ENCODE measurements around the gene SLC24A3.

Gene SLC24A3

GRCh38 chr20:19250346-19250745, 37.9 kb downstream of the SLC24A3 start:
- H3K27ac ChIP-seq (ENCODE audit: low read depth, low read length) = no peak overlapping the region
- H3K9ac ChIP-seq (ENCODE audit: low read length) = no peak overlapping the region
- H3K4me3 ChIP-seq (ENCODE audit: low read length) = no peak overlapping the region
- peaks cover 2% of the 10 kb centered on the region for H3K4me1 ChIP-seq (ENCODE audit: control insufficient read depth, insufficient read depth, low read length)
- no peaks in the 10 kb centered on the region for H3K27me3 ChIP-seq (ENCODE audit: control insufficient read depth, insufficient read depth, low read length)
- no peaks in the 10 kb centered on the region for H3K36me3 ChIP-seq (ENCODE audit: control insufficient read depth, insufficient read depth, low read length)

GRCh38 chr20:19251506-19251905, 39.1 kb downstream of the SLC24A3 start:
- Histone ChIP-seq H3K9ac (ENCODE audit: low read length) (no peak overlapping the region), H3K27me3 (ENCODE audit: control insufficient read depth, insufficient read depth, low read length) (no peaks in the 10 kb centered on the region), H3K4me3 (ENCODE audit: low read length) (no peak overlapping the region), H3K4me1 (ENCODE audit: control insufficient read depth, insufficient read depth, low read length) (peaks cover 2% of the 10 kb centered on the region), H3K36me3 (ENCODE audit: control insufficient read depth, insufficient read depth, low read length) (no peaks in the 10 kb centered on the region), H3K27ac (ENCODE audit: low read depth, low read length) (no peak overlapping the region)

- H3K4me3 ChIP-seq (ENCODE audit: low read length) = no peak overlapping the region
- peaks cover 2% of the 10 kb centered on the region for H3K4me1 ChIP-seq (ENCODE audit: control insufficient read depth, insufficient read depth, low read length)
- H3K9ac ChIP-seq (ENCODE audit: low read length) = no peak overlapping the region
- no peaks in the 10 kb centered on the region for H3K36me3 ChIP-seq (ENCODE audit: control insufficient read depth, insufficient read depth, low read length)
- no peak overlapping the region for H3K27ac ChIP-seq (ENCODE audit: low read depth, low read length)
- H3K27me3 ChIP-seq (ENCODE audit: control insufficient read depth, insufficient read depth, low read length) = no peaks in the 10 kb centered on the region
Measured at GRCh38 chr20:19251958-19252357, 39.5 kb downstream of the SLC24A3 start.

GRCh38 chr20:19252451-19253120, 40.1 kb downstream of the SLC24A3 start:
- peaks cover 2% of the 10 kb centered on the region for H3K4me1 ChIP-seq (ENCODE audit: control insufficient read depth, insufficient read depth, low read length)
- H3K27me3 ChIP-seq (ENCODE audit: control insufficient read depth, insufficient read depth, low read length) = no peaks in the 10 kb centered on the region
- H3K4me3 ChIP-seq (ENCODE audit: low read length) = no peak overlapping the region
- no peak overlapping the region for H3K9ac ChIP-seq (ENCODE audit: low read length)
- H3K36me3 ChIP-seq (ENCODE audit: control insufficient read depth, insufficient read depth, low read length) = no peaks in the 10 kb centered on the region
- no peak overlapping the region for H3K27ac ChIP-seq (ENCODE audit: low read depth, low read length)

- Histone ChIP-seq H3K27ac (ENCODE audit: low read depth, low read length) (no peak overlapping the region), H3K9ac (ENCODE audit: low read length) (no peak overlapping the region)
Measured at GRCh38 chr20:19253316-19253715, 40.9 kb downstream of the SLC24A3 start.

GRCh38 chr20:19253916-19254820, 41.7 kb downstream of the SLC24A3 start:
- Histone ChIP-seq H3K27ac (ENCODE audit: low read depth, low read length) (no peak overlapping the region), H3K27me3 (ENCODE audit: control insufficient read depth, insufficient read depth, low read length) (no peaks in the 10 kb centered on the region), H3K36me3 (ENCODE audit: control insufficient read depth, insufficient read depth, low read length) (no peaks in the 10 kb centered on the region), H3K4me3 (ENCODE audit: low read length) (no peak overlapping the region), H3K9ac (ENCODE audit: low read length) (no peak overlapping the region), H3K4me1 (ENCODE audit: control insufficient read depth, insufficient read depth, low read length) (peaks cover 2% of the 10 kb centered on the region)

More at GRCh38 chr20:19253316-19253715, 40.9 kb downstream of the SLC24A3 start:
- Histone ChIP-seq H3K27me3 (ENCODE audit: control insufficient read depth, insufficient read depth, low read length) (no peaks in the 10 kb centered on the region), H3K36me3 (ENCODE audit: control insufficient read depth, insufficient read depth, low read length) (no peaks in the 10 kb centered on the region), H3K4me1 (ENCODE audit: control insufficient read depth, insufficient read depth, low read length) (peaks cover 2% of the 10 kb centered on the region), H3K4me3 (ENCODE audit: low read length) (no peak overlapping the region)

- Histone ChIP-seq H3K27me3 (ENCODE audit: control insufficient read depth, insufficient read depth, low read length) (no peaks in the 10 kb centered on the region), H3K27ac (ENCODE audit: low read depth, low read length) (no peak overlapping the region), H3K4me1 (ENCODE audit: control insufficient read depth, insufficient read depth, low read length) (peaks cover 2% of the 10 kb centered on the region)
Measured at GRCh38 chr20:19254956-19255355, 42.5 kb downstream of the SLC24A3 start.

GRCh38 chr20:19256085-19256484, 43.6 kb downstream of the SLC24A3 start:
- H3K4me3 ChIP-seq (ENCODE audit: low read length) = no peak overlapping the region

More at GRCh38 chr20:19254956-19255355, 42.5 kb downstream of the SLC24A3 start:
- H3K4me3 ChIP-seq (ENCODE audit: low read length) = no peak overlapping the region
- no peak overlapping the region for H3K9ac ChIP-seq (ENCODE audit: low read length)
- H3K36me3 ChIP-seq (ENCODE audit: control insufficient read depth, insufficient read depth, low read length) = no peaks in the 10 kb centered on the region

GRCh38 chr20:19256906-19257595, 44.6 kb downstream of the SLC24A3 start:
- Histone ChIP-seq H3K27me3 (ENCODE audit: control insufficient read depth, insufficient read depth, low read length) (no peaks in the 10 kb centered on the region), H3K36me3 (ENCODE audit: control insufficient read depth, insufficient read depth, low read length) (no peaks in the 10 kb centered on the region), H3K4me1 (ENCODE audit: control insufficient read depth, insufficient read depth, low read length) (no peaks in the 10 kb centered on the region), H3K27ac (ENCODE audit: low read depth, low read length) (no peak overlapping the region), H3K9ac (ENCODE audit: low read length) (no peak overlapping the region), H3K4me3 (ENCODE audit: low read length) (no peak overlapping the region)

More at GRCh38 chr20:19256085-19256484, 43.6 kb downstream of the SLC24A3 start:
- no peaks in the 10 kb centered on the region for H3K27me3 ChIP-seq (ENCODE audit: control insufficient read depth, insufficient read depth, low read length)
- H3K4me1 ChIP-seq (ENCODE audit: control insufficient read depth, insufficient read depth, low read length) = no peaks in the 10 kb centered on the region
- no peaks in the 10 kb centered on the region for H3K36me3 ChIP-seq (ENCODE audit: control insufficient read depth, insufficient read depth, low read length)
- H3K27ac ChIP-seq (ENCODE audit: low read depth, low read length) = no peak overlapping the region
- H3K9ac ChIP-seq (ENCODE audit: low read length) = no peak overlapping the region

- Histone ChIP-seq H3K27ac (ENCODE audit: low read depth, low read length) (no peak overlapping the region), H3K4me1 (ENCODE audit: control insufficient read depth, insufficient read depth, low read length) (no peaks in the 10 kb centered on the region), H3K9ac (ENCODE audit: low read length) (no peak overlapping the region), H3K4me3 (ENCODE audit: low read length) (no peak overlapping the region), H3K36me3 (ENCODE audit: control insufficient read depth, insufficient read depth, low read length) (no peaks in the 10 kb centered on the region), H3K27me3 (ENCODE audit: control insufficient read depth, insufficient read depth, low read length) (no peaks in the 10 kb centered on the region)
Measured at GRCh38 chr20:19257865-19258264, 45.4 kb downstream of the SLC24A3 start.

- H3K4me3 ChIP-seq (ENCODE audit: low read length) = no peak overlapping the region
Measured at GRCh38 chr20:19259141-19259591, 46.7 kb downstream of the SLC24A3 start.

GRCh38 chr20:19260412-19261090, 48.1 kb downstream of the SLC24A3 start:
- Histone ChIP-seq H3K27me3 (ENCODE audit: control insufficient read depth, insufficient read depth, low read length) (no peaks in the 10 kb centered on the region), H3K36me3 (ENCODE audit: control insufficient read depth, insufficient read depth, low read length) (no peaks in the 10 kb centered on the region), H3K4me1 (ENCODE audit: control insufficient read depth, insufficient read depth, low read length) (no peaks in the 10 kb centered on the region), H3K4me3 (ENCODE audit: low read length) (no peak overlapping the region), H3K27ac (ENCODE audit: low read depth, low read length) (no peak overlapping the region), H3K9ac (ENCODE audit: low read length) (no peak overlapping the region)

More at GRCh38 chr20:19259141-19259591, 46.7 kb downstream of the SLC24A3 start:
- no peaks in the 10 kb centered on the region for H3K27me3 ChIP-seq (ENCODE audit: control insufficient read depth, insufficient read depth, low read length)
- H3K4me1 ChIP-seq (ENCODE audit: control insufficient read depth, insufficient read depth, low read length) = no peaks in the 10 kb centered on the region
- H3K27ac ChIP-seq (ENCODE audit: low read depth, low read length) = no peak overlapping the region
- no peak overlapping the region for H3K9ac ChIP-seq (ENCODE audit: low read length)
- H3K36me3 ChIP-seq (ENCODE audit: control insufficient read depth, insufficient read depth, low read length) = no peaks in the 10 kb centered on the region

All from rectal smooth muscle tissue (tissue), 1 donor.